GM12878 (cell line): ENCODE measurements around the gene ADGRF4. TPM values are rescaled to one million over a fixed set of nuclear protein-coding genes. Genes with fewer than 3 reads are reported as not detected.

Experiments
- CREB1 ChIP-seq: IDR thresholded peaks from 2 replicates; pipeline ENCODE4 v1.6.1; 2012; ENCODE audit warnings: low read depth, mild to moderate bottlenecking, inconsistent platforms
- CUX1 ChIP-seq: IDR thresholded peaks from 2 replicates; pipeline ENCODE4 v1.6.1; 2012; ENCODE audit warnings: improper control_type of control experiment, low read depth, low read length; ENCODE audit not compliant: insufficient replicate concordance
- ZBTB4 ChIP-seq: fragments of 450-650 bp; formaldehyde crosslinking; IDR thresholded peaks from 2 replicates; pipeline ENCODE4 v1.4.0; 2022; ENCODE audit warnings: mild to moderate bottlenecking, moderate library complexity
- polyA plus RNA-seq, 11 experiments: library from polyadenylated mRNA; depleted of rRNA in 4 of 11; unstranded in 6 of 11; stranded (reverse) in 5 of 11; fragments of >200 nt; fragmentation: Nextera tagmentation in 4 of 11; fragmentation: Illumina TruSeq in 1 of 11; extraction: Ambion mirVana in 4 of 11; extraction: Trizol in 1 of 11; gene quantifications; 1 replicate in 1 of 11; 2 replicates in 10 of 11; pipeline versions ENCODE4 v1.2.1 to v1.2.3, GENCODE V29; 2011 to 2016; ENCODE audit warnings: inconsistent platforms in 2 of 11, missing spikeins in 2 of 11, low read depth in 1 of 11
- total RNA-seq, 4 experiments: library from RNA; depleted of rRNA in 3 of 4; stranded (reverse); fragments of >200 nt in 3 of 4; fragmentation: Illumina TruSeq in 1 of 4; extraction: Trizol in 1 of 4; gene quantifications; 2 replicates each; pipeline versions ENCODE4 v1.2.1 to v1.2.3, GENCODE V29; 2013 to 2021

ADGRF4 gene
- total and polyA plus RNA-seq, 10 of the 15 experiments (the other 5 are each of a cell fraction or from before 2014, with no cell fraction given) = 0.04 to 0.12 (median 0.06) TPM; not detected in 5

DNA sequence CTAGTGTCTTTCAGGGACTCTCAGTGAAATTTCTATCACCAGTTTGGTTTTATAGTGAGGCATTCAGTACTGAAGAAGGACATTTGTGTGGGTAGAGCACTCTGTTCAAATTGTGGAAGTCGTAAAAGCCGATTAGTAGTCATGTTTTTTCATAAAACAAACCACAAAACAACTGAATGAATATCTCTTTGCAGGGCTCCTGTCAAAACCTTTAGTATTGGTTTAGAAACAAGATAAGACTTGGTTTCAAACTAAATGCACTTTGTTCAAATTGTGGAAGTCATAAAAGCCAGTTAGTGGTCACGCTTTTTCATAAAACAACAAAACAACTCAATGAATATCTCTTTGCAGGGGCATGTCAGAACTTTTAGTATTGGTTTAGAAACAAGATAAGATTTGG is 23.8 kb downstream of the ADGRF4 start (continued):
- TF ChIP-seq CUX1 = no peak
- peak; percentile 36; the same call in 1 of the 2 replicates for TF ChIP-seq CREB1
- no peak for TF ChIP-seq ZBTB4 (CRISPR knock-in tag)
